Suprapubic skin (tissue), 4 donors: Measurements from ENCODE around the gene ZC3H8. TPM values are rescaled to one million over a fixed set of nuclear protein-coding genes. Genes with fewer than 3 reads are reported as not detected.

Source experiments
- DNase-seq, 2 donors: peaks; one replicate each; pipeline ENCODE4 v3.0.0-alpha.2; 2019; ENCODE audit warnings: low spot score in 2 of 2
- H3K27ac ChIP-seq: fragments of 200-600 bp; sonication (generic); one replicate; pipeline ENCODE4 v1.5.1; 2019
- H3K27me3 ChIP-seq: fragments of 200-600 bp; sonication (generic); one replicate; pipeline ENCODE4 v1.5.1; 2019
- H3K36me3 ChIP-seq: fragments of 200-600 bp; sonication (generic); one replicate; pipeline ENCODE4 v1.5.1; 2019
- H3K4me1 ChIP-seq: fragments of 200-600 bp; sonication (generic); one replicate; pipeline ENCODE4 v1.5.1; 2019
- H3K4me3 ChIP-seq: fragments of 200-600 bp; sonication (generic); one replicate; pipeline ENCODE4 v1.5.1; 2019; ENCODE audit warnings: mild to moderate bottlenecking
- H3K9me3 ChIP-seq: fragments of 200-600 bp; sonication (generic); one replicate; pipeline ENCODE4 v1.5.1; 2019
- EP300 ChIP-seq: sonication (generic); formaldehyde crosslinking; IDR thresholded peaks from one replicate; pipeline ENCODE4 v1.6.1; 2017; ENCODE audit warnings: antibody characterized with exemption
- POLR2A ChIP-seq, 2 donors: fragments of 450-650 bp; IDR thresholded peaks; one replicate each; pipeline ENCODE4 v1.6.1; 2017; ENCODE audit warnings: antibody characterized with exemption in 2 of 2, mild to moderate bottlenecking in 2 of 2, moderate library complexity in 2 of 2
- POLR2AphosphoS5 ChIP-seq, 3 donors: sonication (generic); formaldehyde crosslinking; IDR thresholded peaks; one replicate each; pipeline ENCODE4 v1.6.1; 2017; ENCODE audit warnings: antibody characterized with exemption in 3 of 3
- WGBS: methylation state at CpG from one replicate; pipeline ENCODE4 v1.1.5; 2018; 5-methylcytosine and 5-hydroxymethylcytosine counted together
- total RNA-seq, 4 donors: library from RNA; depleted of rRNA; stranded (reverse); fragments of >200 nt; gene quantifications; one replicate each; pipeline ENCODE4 v1.1.0, GENCODE V29; 2016
- TF ChIP-seq, protein P1 (sequence below), 2 donors: fragments of 200-600 bp in 1 of 2; fragments of 450-650 bp in 1 of 2; sonication (generic) in 1 of 2; IDR thresholded peaks; one replicate each; pipeline ENCODE4 v1.5.1; 2016 to 2019; ENCODE audit warnings: antibody characterized with exemption in 2 of 2, mild to moderate bottlenecking in 1 of 2, moderate library complexity in 1 of 2

Gene ZC3H8
- total RNA-seq, 4 donors from 2014 or later: 10.1 to 65.9 (median 35.2) TPM

DNA sequence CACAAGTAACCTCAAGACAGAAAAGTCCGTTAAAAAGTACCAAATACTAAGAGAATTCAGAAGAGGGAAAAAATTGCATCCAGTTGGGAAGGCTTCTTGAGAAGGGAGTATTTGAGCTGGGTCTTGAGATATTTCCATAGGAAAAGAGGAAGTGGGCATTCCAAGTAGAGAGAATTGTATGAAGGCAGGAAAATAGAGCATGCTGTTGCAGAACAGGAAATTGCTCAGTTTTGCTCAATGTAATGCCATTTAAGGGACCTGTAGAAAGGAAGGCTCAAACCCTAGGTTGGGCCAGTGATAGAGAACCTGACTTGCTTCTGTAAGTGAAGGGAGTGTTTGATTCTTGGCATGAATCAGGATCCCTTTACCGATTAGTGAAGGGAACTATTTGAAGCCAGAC, 1.0 kb upstream of the ZC3H8 start:
- Histone ChIP-seq H3K9me3 (no peaks in the 10 kb centered on the region), H3K27ac (no peak overlapping the region), H3K27me3 (no peaks in the 10 kb centered on the region), H3K4me3 (no peak overlapping the region), H3K4me1 (peaks cover 21% of the 10 kb centered on the region), H3K36me3 (no peaks in the 10 kb centered on the region)
- 85% methylated on average over 2 of the region's 2 CpGs for WGBS
- TF ChIP-seq POLR2A (IDR thresholded peaks at IDR 0.05): no peak
- TF ChIP-seq, protein P1, sequence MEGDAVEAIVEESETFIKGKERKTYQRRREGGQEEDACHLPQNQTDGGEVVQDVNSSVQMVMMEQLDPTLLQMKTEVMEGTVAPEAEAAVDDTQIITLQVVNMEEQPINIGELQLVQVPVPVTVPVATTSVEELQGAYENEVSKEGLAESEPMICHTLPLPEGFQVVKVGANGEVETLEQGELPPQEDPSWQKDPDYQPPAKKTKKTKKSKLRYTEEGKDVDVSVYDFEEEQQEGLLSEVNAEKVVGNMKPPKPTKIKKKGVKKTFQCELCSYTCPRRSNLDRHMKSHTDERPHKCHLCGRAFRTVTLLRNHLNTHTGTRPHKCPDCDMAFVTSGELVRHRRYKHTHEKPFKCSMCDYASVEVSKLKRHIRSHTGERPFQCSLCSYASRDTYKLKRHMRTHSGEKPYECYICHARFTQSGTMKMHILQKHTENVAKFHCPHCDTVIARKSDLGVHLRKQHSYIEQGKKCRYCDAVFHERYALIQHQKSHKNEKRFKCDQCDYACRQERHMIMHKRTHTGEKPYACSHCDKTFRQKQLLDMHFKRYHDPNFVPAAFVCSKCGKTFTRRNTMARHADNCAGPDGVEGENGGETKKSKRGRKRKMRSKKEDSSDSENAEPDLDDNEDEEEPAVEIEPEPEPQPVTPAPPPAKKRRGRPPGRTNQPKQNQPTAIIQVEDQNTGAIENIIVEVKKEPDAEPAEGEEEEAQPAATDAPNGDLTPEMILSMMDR (IDR thresholded peaks at IDR 0.05): no peak
- TF ChIP-seq EP300: no peak
- TF ChIP-seq POLR2AphosphoS5 (IDR thresholded peaks at IDR 0.05): no peak
- DNase-seq: no peak

DNA sequence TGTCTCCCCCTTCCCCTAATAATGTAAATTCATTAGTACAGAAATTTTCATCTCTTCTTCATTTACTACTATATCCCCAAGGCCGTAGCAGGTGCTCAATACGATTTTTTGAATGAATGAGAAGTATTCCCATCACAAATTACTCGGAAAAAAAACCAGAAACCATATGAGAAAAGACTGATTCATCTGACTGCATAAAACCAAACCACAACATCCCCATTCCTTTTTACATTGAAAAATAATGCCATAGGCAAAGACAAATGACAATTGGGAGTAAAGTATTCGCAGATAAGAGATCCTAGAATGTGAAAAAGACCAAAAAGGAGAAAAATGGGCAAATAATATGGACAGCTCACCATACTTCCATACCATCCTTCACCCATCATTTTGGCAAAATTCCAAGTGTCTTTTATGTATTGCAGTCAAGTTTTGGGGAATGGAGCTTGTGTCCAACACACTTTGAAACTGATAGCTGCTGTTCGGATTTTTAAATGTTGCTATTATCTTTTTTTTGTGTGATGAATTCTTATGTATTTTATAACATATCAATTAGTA, 1.5 kb downstream of the ZC3H8 start:
- Histone ChIP-seq H3K9me3 (no peaks in the 10 kb centered on the region), H3K27ac (no peak overlapping the region), H3K4me1 (peaks cover 17% of the 10 kb centered on the region), H3K27me3 (no peaks in the 10 kb centered on the region), H3K4me3 (no peak overlapping the region), H3K36me3 (peaks cover 12% of the 10 kb centered on the region)
- TF ChIP-seq POLR2AphosphoS5 (IDR thresholded peaks at IDR 0.05): no peak
- no peak for TF ChIP-seq EP300
- TF ChIP-seq, protein P1 (IDR thresholded peaks at IDR 0.05): no peak
- no peak for TF ChIP-seq POLR2A (IDR thresholded peaks at IDR 0.05)
- no peak for DNase-seq
- WGBS: 82% methylated on average over 5 of the region's 5 CpGs

DNA sequence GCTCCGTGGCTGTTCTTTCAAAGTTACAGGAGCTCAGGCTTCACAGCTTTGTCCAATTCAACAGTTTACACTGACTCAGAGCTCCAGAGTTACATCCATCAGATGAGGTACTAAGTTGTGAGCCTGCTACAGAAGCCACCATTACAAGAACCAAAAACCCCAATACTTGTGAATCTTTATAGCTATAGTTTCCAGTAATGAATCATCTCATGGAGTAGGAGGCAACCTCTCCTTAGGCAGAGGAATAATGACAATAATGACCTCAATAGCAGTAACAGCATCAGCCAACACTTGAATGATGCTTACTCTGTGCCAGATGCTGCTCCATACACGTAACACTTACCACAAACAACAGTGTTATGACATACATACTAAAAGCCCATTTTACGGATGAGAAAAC, 3.6 kb downstream of the ZC3H8 start:
- peaks cover 30% of the 10 kb centered on the region for H3K36me3 ChIP-seq
- no peak overlapping the region for H3K27ac ChIP-seq
- peaks cover 17% of the 10 kb centered on the region for H3K4me1 ChIP-seq
- DNase-seq: no peak
- no peaks in the 10 kb centered on the region for H3K27me3 ChIP-seq
- no peaks in the 10 kb centered on the region for H3K9me3 ChIP-seq
- no peak for TF ChIP-seq EP300
- no peak for TF ChIP-seq POLR2A (IDR thresholded peaks at IDR 0.05)
- no peak overlapping the region for H3K4me3 ChIP-seq
- WGBS: 79% methylated on average over 3 of the region's 3 CpGs

DNA sequence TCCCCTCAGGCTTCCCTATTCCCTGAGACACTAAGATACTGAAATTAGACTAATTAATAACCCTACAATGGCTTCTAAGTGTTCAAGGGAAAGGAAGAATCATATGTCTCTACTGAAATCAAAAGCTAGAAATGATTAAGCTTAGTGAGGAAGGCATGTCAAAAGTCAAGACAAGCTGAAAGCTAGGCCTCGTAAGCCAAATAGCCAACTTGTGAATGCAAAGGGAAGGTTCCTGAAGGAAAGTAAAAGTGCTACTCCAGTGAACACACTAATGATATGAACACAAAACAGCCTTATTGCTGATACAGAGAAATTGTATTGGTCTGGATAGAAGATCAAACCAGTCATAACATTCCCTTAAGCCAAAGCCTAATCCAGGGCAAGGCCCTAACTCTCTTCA, 10.0 kb downstream of the ZC3H8 start:
- H3K9me3 ChIP-seq: no peaks in the 10 kb centered on the region
- H3K4me1 ChIP-seq: no peaks in the 10 kb centered on the region
- H3K27me3 ChIP-seq: no peaks in the 10 kb centered on the region
- peaks cover 34% of the 10 kb centered on the region for H3K36me3 ChIP-seq
- no peak overlapping the region for H3K4me3 ChIP-seq
- 100% methylated on average over 1 of the region's 1 CpG for WGBS
- no peak for TF ChIP-seq POLR2AphosphoS5 (IDR thresholded peaks at IDR 0.05)
- TF ChIP-seq POLR2A (IDR thresholded peaks at IDR 0.05): no peak
- TF ChIP-seq, protein P1 (IDR thresholded peaks at IDR 0.05): no peak
- no peak for TF ChIP-seq EP300
- no peak overlapping the region for H3K27ac ChIP-seq
- DNase-seq: no peak

DNA sequence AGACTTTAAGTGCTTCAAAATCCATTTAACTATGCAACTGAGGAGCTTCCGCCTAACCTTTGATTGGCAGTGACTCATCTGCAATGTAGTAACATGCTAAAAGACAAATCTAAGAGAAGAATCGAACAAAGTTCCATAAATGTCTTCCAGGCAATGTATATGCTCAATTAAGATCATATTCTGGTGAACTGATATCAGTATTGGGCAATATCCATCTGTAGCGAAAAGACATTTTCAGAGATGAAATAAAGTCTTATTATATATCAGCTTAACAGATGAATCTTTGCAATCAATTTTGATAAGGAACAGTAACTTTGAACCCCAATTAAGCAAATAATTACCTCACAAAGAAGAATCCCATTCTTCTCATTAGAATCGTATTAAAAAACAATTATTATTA, 11.6 kb downstream of the ZC3H8 start:
- no peaks in the 10 kb centered on the region for H3K27me3 ChIP-seq
- H3K27ac ChIP-seq: no peak overlapping the region
- DNase-seq: no peak
- H3K36me3 ChIP-seq: peaks cover 21% of the 10 kb centered on the region
- WGBS: 88% methylated on average over 4 of the region's 4 CpGs
- no peaks in the 10 kb centered on the region for H3K9me3 ChIP-seq
- TF ChIP-seq, protein P1 (IDR thresholded peaks at IDR 0.05): no peak
- no peak for TF ChIP-seq POLR2AphosphoS5 (IDR thresholded peaks at IDR 0.05)
- TF ChIP-seq POLR2A (IDR thresholded peaks at IDR 0.05): no peak
- no peak for TF ChIP-seq EP300
- no peak overlapping the region for H3K4me3 ChIP-seq
- no peaks in the 10 kb centered on the region for H3K4me1 ChIP-seq

DNA sequence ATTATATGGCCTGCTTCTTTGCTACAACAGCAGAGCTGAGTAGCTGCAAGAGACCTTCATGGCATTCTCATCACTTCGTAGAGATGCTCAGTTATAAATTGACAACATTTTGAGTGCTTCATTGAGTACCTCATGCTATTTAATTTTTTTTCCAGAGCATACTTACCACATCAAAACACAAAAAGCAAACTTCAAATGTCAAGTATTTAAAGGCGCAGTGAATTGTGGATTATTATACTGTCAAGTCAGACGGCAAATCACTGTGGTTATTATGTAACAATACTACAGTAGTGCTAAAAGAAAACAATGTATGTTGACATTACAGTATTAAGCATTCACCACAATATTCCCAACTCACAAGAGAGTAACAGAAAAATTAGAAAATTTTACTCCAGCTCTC, 12.5 kb downstream of the ZC3H8 start:
- peaks cover 13% of the 10 kb centered on the region for H3K36me3 ChIP-seq
- no peak overlapping the region for H3K27ac ChIP-seq
- WGBS: 83% methylated on average over 3 of the region's 3 CpGs
- no peaks in the 10 kb centered on the region for H3K9me3 ChIP-seq
- no peaks in the 10 kb centered on the region for H3K4me1 ChIP-seq
- no peaks in the 10 kb centered on the region for H3K27me3 ChIP-seq
- no peak overlapping the region for H3K4me3 ChIP-seq
- DNase-seq: no peak
- TF ChIP-seq EP300: no peak
- no peak for TF ChIP-seq POLR2A (IDR thresholded peaks at IDR 0.05)
- TF ChIP-seq POLR2AphosphoS5 (IDR thresholded peaks at IDR 0.05): no peak
- TF ChIP-seq, protein P1 (IDR thresholded peaks at IDR 0.05): no peak
